ENCODE results near the gene GRID2.

The GRID2 gene

GRCh38 chr4:92952897-92953296, 649.1 kb downstream of the GRID2 start:
- TF ChIP-seq CTCF (IDR thresholded peaks at IDR 0.05; ENCODE audit: low read depth, low read length, missing control alignments), result no peak
- no peak overlapping the region for H3K4me3 ChIP-seq (replicated peaks; ENCODE audit: low read depth, low read length)
- no peak for DNase-seq (ENCODE audit: extremely low read depth, low read depth)

GRCh38 chr4:92953462-92953861, 649.7 kb downstream of the GRID2 start:
- TF ChIP-seq CTCF (IDR thresholded peaks at IDR 0.05; ENCODE audit: low read depth, low read length, missing control alignments), result no peak
- DNase-seq (ENCODE audit: extremely low read depth, low read depth), result no peak
- no peak overlapping the region for H3K4me3 ChIP-seq (replicated peaks; ENCODE audit: low read depth, low read length)

GRCh38 chr4:92961881-92962280, 658.1 kb downstream of the GRID2 start:
- TF ChIP-seq CTCF (IDR thresholded peaks at IDR 0.05; ENCODE audit: low read depth, low read length, missing control alignments), result no peak
- H3K4me3 ChIP-seq (replicated peaks; ENCODE audit: low read depth, low read length), result no peak overlapping the region
- DNase-seq (ENCODE audit: extremely low read depth, low read depth), result no peak

- no peak for DNase-seq (ENCODE audit: extremely low read depth, low read depth)
- no peak for TF ChIP-seq CTCF (IDR thresholded peaks at IDR 0.05; ENCODE audit: low read depth, low read length, missing control alignments)
- H3K4me3 ChIP-seq (replicated peaks; ENCODE audit: low read depth, low read length), result no peak overlapping the region
These were observed 659.1 kb downstream of the GRID2 start for GRCh38 chr4:92962831-92963230.

GRCh38 chr4:92968556-92968955, 664.8 kb downstream of the GRID2 start:
- no peak for TF ChIP-seq CTCF (IDR thresholded peaks at IDR 0.05; ENCODE audit: low read depth, low read length, missing control alignments)
- peak; percentile 2 for DNase-seq (ENCODE audit: extremely low read depth, low read depth)
- H3K4me3 ChIP-seq (replicated peaks; ENCODE audit: low read depth, low read length), result no peak overlapping the region

GRCh38 chr4:92968996-92969395, 665.2 kb downstream of the GRID2 start:
- no peak for DNase-seq (ENCODE audit: extremely low read depth, low read depth)
- H3K4me3 ChIP-seq (replicated peaks; ENCODE audit: low read depth, low read length), result no peak overlapping the region
- TF ChIP-seq CTCF (IDR thresholded peaks at IDR 0.05; ENCODE audit: low read depth, low read length, missing control alignments), result no peak

- peak; percentile 44 for DNase-seq (ENCODE audit: extremely low read depth, low read depth)
- no peak for TF ChIP-seq CTCF (IDR thresholded peaks at IDR 0.05; ENCODE audit: low read depth, low read length, missing control alignments)
- H3K4me3 ChIP-seq (replicated peaks; ENCODE audit: low read depth, low read length), result no peak overlapping the region
These were observed 666.0 kb downstream of the GRID2 start for GRCh38 chr4:92969650-92970379.
